Measurements from ENCODE around the gene SMAD2. TPM values are rescaled to one million over a fixed set of nuclear protein-coding genes. Genes with fewer than 3 reads are reported as not detected.
"Not testable (repeated sequence)": the region's sequence is repeated elsewhere in the genome, so short reads cannot be mapped to it uniquely, and the experiment has no call there.

The SMAD2 gene
- 100 to 1,000 TPM in 1 of 12 donors, 10 to 100 TPM in 11; 60.8 to 424 (median 68.9) TPM for polyA plus RNA-seq (ENCODE audit: insufficient read length in 12 of 12)
- long read RNA-seq, donor 1, full-length matches to known transcripts, result 11 of 26 reads
- long read RNA-seq, donor 1, partial matches to known transcripts, result 10 of 26 reads
- long read RNA-seq, donor 1, other reads (novel, unspliced or antisense), result 5 of 26 reads
- long read RNA-seq, donor 2, full-length matches to known transcripts, result 9 of 9 reads
- long read RNA-seq, donor 2, partial matches to known transcripts, result 0 of 9 reads
- long read RNA-seq, donor 2, other reads (novel, unspliced or antisense), result 0 of 9 reads
- long read RNA-seq, donor 3, full-length matches to known transcripts, result 6 of 6 reads
- long read RNA-seq, donor 3, partial matches to known transcripts, result 0 of 6 reads
- long read RNA-seq, donor 3, other reads (novel, unspliced or antisense), result 0 of 6 reads
- long read RNA-seq, donor 4, full-length matches to known transcripts, result 3 of 3 reads
- long read RNA-seq, donor 4, partial matches to known transcripts, result 0 of 3 reads
- long read RNA-seq, donor 4, other reads (novel, unspliced or antisense), result 0 of 3 reads
- long read RNA-seq, donor 5, full-length matches to known transcripts, result 10 of 17 reads
- long read RNA-seq, donor 5, partial matches to known transcripts, result 7 of 17 reads
- long read RNA-seq, donor 5, other reads (novel, unspliced or antisense), result 0 of 17 reads
- long read RNA-seq, donor 6, full-length matches to known transcripts, result 3 of 3 reads
- long read RNA-seq, donor 6, partial matches to known transcripts, result 0 of 3 reads
- long read RNA-seq, donor 6, other reads (novel, unspliced or antisense), result 0 of 3 reads
- long read RNA-seq, donor 7, full-length matches to known transcripts, result 7 of 7 reads
- long read RNA-seq, donor 7, partial matches to known transcripts, result 0 of 7 reads
- long read RNA-seq, donor 7, other reads (novel, unspliced or antisense), result 0 of 7 reads
- long read RNA-seq, donor 8, full-length matches to known transcripts, result 14 of 26 reads
- long read RNA-seq, donor 8, partial matches to known transcripts, result 12 of 26 reads
- long read RNA-seq, donor 8, other reads (novel, unspliced or antisense), result 0 of 26 reads
- long read RNA-seq, donor 9, full-length matches to known transcripts, result 3 of 3 reads
- long read RNA-seq, donor 9, partial matches to known transcripts, result 0 of 3 reads
- long read RNA-seq, donor 9, other reads (novel, unspliced or antisense), result 0 of 3 reads
- long read RNA-seq, donor 10, full-length matches to known transcripts, result 9 of 15 reads
- long read RNA-seq, donor 10, partial matches to known transcripts, result 6 of 15 reads
- long read RNA-seq, donor 10, other reads (novel, unspliced or antisense), result 0 of 15 reads
- long read RNA-seq, donor 11, full-length matches to known transcripts, result 8 of 8 reads
- long read RNA-seq, donor 11, partial matches to known transcripts, result 0 of 8 reads
- long read RNA-seq, donor 11, other reads (novel, unspliced or antisense), result 0 of 8 reads

DNA sequence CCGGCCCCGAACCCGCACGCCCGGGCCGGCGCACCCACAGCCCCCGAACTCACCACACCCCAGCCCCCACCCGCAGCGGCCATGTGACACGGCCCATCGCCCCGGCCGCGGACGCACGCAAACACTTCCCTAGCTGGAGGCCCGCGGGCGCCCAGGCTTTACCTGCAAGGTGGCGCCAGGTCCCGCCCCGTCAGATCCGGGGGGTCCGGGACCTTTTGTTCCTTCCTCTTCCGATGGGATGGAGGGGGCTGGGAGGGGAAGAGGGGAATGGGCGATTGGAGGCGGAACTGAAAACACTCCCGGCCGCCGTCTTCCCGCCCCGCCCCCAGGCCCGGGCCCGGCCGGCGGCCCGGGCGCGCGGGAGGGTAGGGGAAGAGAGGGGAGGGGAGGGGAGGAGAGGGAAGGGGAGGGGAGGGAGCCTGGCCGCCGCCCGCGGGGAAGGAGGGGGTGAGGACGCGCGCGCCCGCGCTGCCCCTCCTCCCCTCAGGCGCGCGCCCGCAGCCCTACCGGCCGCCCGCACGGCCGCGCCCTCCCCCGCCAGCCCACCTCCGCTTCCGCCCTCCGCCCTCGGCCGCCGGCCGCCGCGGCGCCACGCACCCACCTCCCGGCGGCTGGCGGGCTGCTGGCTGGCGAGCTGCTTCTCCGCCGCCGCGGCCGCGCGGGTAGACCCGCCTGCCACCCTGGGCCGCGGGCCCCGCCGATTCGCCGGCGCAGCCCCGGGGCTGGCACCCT is at the start of gene SMAD2:
SMAD2 (minus strand) TSS at position 461 of the 732 bp plus-strand sequence. CDS start 33,903 bp downstream, outside the sequence.
- DNase-seq, result peak; percentile 71

GRCh38 chr18:47979611-47980200 is 49.2 kb upstream of the SMAD2 start:
- DNase-seq, result no peak

GRCh38 chr18:47978603-47979002 is 48.1 kb upstream of the SMAD2 start:
- DNase-seq, result no peak

DNA sequence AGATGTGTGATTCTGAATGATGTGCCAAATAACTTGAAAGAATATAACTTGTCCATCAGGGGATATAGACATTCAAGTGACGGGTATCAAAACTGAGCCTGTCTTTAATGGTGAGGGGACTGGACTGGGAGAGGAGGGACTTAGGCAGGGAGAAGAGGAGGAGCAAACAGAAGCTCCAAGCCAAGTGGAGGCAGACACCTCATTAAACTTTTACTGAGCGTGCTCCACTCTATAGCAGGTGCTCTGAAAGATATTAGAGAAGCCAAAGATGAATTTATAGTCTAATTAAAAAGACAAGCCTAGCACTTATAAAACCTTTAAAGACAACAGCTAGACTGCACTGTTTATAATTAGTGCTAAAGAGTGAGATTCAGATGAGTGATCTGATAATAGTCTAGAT is 47.7 kb upstream of the SMAD2 start:
- no peak for DNase-seq

GRCh38 chr18:47975701-47976100 is 45.2 kb upstream of the SMAD2 start:
- DNase-seq, result no peak

DNA sequence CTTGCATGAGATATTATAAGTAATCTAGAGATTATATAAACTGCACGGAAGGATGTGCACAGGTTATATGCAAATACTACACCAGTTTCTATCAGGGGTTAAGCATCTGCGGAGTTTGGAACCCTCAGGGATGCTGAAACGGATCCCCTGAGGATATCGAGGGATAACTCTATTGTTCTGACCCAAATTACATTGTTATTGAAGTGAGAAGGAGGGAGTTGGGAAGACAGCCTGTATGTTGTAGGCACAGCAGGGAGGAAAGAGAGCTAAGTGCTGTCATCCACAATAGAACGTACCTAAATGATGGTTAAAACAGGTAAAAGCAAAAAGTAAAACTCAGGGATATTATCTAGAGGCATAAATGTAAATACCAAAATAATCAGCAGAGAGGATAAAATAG is 44.6 kb upstream of the SMAD2 start:
- no peak for DNase-seq

DNA sequence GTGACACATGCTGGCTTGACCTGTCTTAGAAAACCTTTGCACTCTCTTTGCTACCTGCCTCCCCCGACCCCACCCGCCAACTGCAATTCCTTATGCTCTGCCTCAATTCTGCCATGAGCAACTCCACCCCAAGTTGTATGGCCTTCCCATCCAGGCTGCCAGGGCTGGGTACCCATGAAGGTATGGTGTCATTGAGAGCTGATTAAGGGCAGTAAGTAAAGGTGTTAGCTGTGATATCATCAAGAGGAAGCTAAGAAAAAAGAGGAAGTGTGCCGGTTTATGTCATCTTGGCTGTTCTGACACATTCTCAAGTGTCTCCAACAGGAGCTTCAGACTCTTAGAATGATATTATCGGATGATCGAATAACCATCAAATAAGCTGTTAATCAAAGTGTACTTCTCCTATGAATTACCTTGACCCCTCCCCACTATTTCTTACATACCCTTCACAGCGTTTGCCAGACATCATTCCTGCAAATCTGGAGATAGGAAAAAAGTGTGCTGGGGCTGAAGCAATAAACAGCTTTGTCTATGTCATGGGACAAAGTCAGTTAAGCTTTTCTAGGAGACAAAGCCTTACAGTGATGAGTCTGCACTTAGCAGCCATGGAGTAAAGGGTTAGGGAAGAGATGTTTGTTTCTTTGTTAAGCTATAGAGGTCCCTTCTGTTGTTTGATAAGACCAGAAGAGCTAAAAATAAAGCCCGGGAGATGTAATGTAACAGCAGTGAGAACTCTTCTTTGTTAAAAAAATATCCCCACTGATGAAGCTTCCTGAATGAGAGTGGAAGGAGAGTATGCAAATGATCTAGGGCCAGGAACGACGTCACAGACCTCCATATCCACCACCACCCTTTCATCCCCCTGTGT is 40.4 kb upstream of the SMAD2 start:
- no peak for DNase-seq

DNA sequence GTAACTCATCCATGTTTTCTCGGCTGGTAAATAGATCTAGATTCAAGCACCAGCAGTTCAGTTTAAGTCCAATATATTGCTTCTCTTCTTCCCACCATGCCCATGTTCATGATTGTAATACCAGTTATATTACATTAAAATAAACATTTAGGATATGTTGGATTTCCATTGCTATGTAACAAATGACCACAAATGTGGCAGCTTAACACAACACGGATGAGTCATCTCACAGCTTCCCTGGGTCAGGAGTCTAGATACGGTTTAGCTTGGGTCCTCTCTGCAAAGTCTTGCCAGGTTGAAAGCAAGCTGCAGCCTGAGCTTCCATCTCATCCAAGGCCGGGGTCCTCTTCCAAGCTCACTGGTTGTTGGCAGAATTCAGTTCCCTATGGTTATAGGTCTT is 39.4 kb upstream of the SMAD2 start:
- DNase-seq, result no peak

DNA sequence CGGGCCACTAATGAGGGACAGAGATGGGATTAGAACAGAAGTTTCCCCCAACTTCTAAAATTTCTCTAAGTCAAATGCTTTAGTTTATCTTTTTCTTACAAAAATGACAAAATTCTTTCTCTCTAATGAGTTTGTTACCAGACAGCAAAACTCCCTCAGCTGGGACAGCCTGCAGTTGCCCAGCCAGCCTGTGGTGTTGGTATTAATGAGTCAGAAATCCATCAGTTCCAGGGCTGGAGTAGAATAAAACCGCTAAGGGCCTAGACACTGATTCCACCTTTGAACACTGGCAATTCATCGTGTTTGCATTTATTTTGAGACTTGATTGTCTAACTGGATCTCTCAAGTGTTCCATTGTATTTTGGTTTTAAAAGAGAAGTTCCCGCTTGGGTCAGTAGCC is 38.3 kb upstream of the SMAD2 start:
- DNase-seq, result no peak

- DNase-seq, result no peak
Observed at GRCh38 chr18:47968006-47968676, 37.7 kb upstream of the SMAD2 start.

DNA sequence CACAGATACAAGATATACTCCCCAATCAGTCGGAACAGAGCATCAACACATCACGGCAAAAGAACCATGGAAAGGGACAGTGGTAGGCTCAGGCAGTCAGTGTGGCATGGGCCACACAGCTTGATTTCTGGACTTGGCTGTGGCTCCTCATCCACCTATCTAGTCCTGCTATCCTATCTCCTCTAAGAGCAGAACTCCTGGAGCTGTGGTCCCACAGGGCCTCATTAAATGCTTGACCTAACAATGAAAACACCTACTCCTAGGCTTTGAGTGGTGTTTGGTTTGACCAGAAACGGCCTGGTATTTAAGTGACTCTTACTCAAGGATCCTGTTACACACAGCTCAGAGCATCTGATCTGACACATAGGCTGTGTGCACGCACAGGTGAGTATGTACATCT is 33.6 kb upstream of the SMAD2 start:
- DNase-seq, result no peak

- not testable (repeated sequence) for DNase-seq
Observed at GRCh38 chr18:47961003-47961402, 30.5 kb upstream of the SMAD2 start.

DNA sequence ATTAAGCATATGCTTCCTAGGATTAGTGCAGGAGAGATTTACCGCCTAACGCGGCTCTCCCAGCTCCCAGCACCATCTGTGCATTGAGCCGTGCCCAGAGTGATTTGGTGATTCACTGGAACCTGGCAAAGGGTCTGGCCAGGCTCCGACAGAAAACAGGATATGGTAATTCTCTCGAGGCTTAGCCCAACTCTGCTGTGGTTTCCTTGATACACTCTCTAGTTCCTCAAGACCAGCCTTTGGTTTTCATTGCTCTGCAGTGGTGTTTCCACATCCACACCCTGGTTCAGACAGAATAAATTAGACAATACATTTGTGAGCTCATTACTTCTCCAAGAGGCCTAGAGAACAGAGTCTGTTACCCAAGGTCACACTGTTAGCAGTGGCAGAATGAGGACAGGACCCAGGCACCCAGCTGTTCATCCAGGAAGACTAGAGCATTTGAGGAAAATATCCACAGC is 23.0 kb upstream of the SMAD2 start:
- no peak for DNase-seq

GRCh38 chr18:47950511-47950910 is 20.1 kb upstream of the SMAD2 start:
- DNase-seq, result no peak

GRCh38 chr18:47949202-47949601 is 18.7 kb upstream of the SMAD2 start:
- DNase-seq, result peak; percentile 38

DNA sequence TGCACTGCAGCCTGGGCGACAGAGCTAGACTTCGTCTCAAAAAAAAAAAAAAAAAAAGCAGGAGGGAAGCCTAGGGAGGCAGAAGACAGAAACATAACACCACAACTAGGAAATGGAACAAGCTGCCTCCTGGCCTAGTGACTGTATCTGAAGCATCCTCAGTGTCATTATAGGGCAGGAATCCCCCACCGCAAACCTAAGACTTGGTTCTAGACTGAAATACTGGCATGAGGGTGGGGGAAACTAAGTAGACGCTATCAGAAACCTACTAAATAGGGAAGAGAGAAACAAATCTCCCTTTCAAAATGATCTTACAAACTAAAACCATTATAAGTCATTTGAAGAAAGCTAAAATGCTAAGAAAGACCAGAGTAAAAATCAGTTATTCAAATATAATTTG is 16.4 kb upstream of the SMAD2 start:
- DNase-seq, result no peak

DNA sequence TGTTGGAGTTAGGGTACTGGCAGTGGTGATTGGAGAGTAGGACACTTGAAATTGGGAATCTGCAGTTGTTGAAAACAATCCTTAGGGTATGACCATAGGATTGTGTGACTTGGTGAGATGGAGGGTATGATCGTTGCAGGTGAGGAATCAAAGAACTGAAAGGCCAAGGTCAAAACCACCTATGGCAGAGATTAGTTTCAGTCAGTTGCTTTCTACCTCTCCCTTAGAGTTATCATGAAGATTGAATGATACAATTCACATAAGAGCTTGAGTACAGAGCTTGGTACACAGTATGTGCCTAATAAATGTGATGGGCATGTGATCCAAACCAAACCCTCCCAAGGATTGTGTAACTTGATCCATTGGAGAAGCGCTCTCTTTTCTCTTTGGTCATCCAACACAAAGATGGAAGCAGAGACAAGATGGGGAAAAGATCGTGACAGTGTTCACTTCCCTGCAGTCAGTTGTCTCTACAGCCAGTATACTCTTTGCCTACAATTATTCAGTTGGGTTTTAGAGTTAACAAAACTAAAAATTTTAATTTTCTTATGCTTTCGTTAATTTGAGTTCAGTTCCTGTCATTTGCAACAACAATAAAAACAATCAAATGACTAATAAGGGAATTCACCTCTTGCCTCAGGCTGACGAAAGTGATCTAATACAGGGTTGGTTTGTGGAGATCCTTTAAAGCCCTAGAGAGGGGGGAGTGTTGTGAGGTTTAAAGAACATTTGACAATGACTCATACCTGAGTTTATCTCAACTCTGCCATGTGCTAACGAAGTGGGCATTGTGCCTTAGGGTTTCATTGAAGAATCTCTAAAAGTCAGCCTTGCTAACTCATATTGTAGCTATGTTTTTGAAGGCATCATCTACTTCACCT is 14.8 kb upstream of the SMAD2 start:
- DNase-seq, result no peak

GRCh38 chr18:47936952-47937351 is 6.5 kb upstream of the SMAD2 start:
- DNase-seq, result no peak
